ENCODE results near the gene HACE1. TPM values are rescaled to one million over a fixed set of nuclear protein-coding genes. Genes with fewer than 3 reads are reported as not detected.
A peak's percentile ranks its signal among the peaks of the same experiment; 100 is the strongest.

Gene HACE1
- total and polyA plus RNA-seq, 3 experiments from 2014 or later, result 8.3 to 10.6 (median 8.5) TPM

GRCh38 chr6:104700371-104701185 lies 159.1 kb downstream of the HACE1 start:
- Histone ChIP-seq H3K4me3 (ENCODE audit: low read length) (no peak overlapping the region), H3K27ac (ENCODE audit: low read depth, low read length) (no peak overlapping the region), H3K9me3 (ENCODE audit: low read length) (no peaks in the 10 kb centered on the region), H3K4me1 (ENCODE audit: insufficient read depth, low read length) (peaks cover 23% of the 10 kb centered on the region), H3K27me3 (ENCODE audit: insufficient read depth, low read length, poor library complexity, severe bottlenecking) (no peaks in the 10 kb centered on the region), H3K36me3 (ENCODE audit: insufficient read depth, low read length) (no peaks in the 10 kb centered on the region)
- CTCF ChIA-PET, result no interaction called here
- Mint-ChIP-seq H3K4me3 (no peak overlapping the region), H3K9me3 (no peaks in the 10 kb centered on the region), H3K36me3 (peaks cover 0 to 5% (median 0%) of the 10 kb centered on the region in 3 donors), H3K27me3 (peaks cover 0 to 2% of the 10 kb centered on the region in 2 donors), H3K27ac (peak overlapping the region in 1 of 8 donors; percentile 9), H3K4me1 (peaks cover 22 to 32% (median 27%) of the 10 kb centered on the region in 3 donors)
- POLR2A ChIA-PET, result no interaction called here
- DNase-seq, result no peak

DNA sequence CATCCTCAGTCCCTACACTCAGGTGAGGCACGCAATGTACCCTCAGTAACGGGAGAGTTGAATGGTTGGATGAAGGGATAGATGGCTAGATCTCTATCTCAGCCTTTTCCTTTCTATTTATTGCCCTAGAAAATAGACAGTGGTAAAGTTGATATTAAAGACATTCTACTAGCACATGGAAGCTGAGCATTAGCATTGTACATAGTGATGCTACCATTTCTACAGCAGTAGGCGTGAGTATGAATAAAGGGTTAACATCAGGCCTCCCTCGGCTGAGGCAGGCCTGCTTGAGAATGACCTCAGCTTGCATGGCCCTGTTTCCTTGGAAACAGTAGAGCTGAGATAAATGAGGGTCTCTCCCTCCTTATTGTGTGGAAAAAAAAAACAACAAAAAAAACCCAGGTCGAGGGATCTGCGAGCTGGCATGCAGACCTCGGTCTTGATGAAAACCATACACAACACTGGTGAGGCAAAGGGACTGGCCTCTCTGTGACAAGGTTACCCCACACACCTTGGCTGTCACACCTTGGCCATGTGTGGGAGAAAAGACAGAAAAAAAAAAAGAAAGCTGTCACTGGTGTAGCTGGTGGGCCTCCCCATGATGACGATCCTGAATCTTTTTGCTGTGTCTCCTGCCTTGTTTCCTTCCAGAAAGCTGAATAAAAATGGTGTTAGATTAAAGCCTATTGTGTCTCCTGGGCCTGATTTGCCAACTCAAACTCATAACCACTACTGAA lies 160.0 kb downstream of the HACE1 start:
- Histone ChIP-seq H3K9me3 (ENCODE audit: low read length) (no peaks in the 10 kb centered on the region), H3K4me1 (ENCODE audit: insufficient read depth, low read length) (peaks cover 16% of the 10 kb centered on the region), H3K4me3 (ENCODE audit: low read length) (no peak overlapping the region), H3K27ac (ENCODE audit: low read depth, low read length) (no peak overlapping the region), H3K36me3 (ENCODE audit: insufficient read depth, low read length) (no peaks in the 10 kb centered on the region), H3K27me3 (ENCODE audit: insufficient read depth, low read length, poor library complexity, severe bottlenecking) (no peaks in the 10 kb centered on the region)
- H3K27me3 Mint-ChIP-seq, result peaks cover 0 to 5% of the 10 kb centered on the region in 2 donors
- no peak for DNase-seq
- CTCF ChIA-PET, result no interaction called here
- no peak overlapping the region for H3K4me3 Mint-ChIP-seq
- no peak overlapping the region for H3K27ac Mint-ChIP-seq
- H3K36me3 Mint-ChIP-seq, result peaks cover 0 to 5% (median 0%) of the 10 kb centered on the region in 3 donors
- no peaks in the 10 kb centered on the region for H3K9me3 Mint-ChIP-seq
- POLR2A ChIA-PET, result no interaction called here
- peaks cover 14 to 24% (median 19%) of the 10 kb centered on the region in 3 donors for H3K4me1 Mint-ChIP-seq

- H3K9me3 Mint-ChIP-seq, result no peaks in the 10 kb centered on the region
- no peaks in the 10 kb centered on the region for H3K27me3 ChIP-seq (ENCODE audit: insufficient read depth, low read length, poor library complexity, severe bottlenecking)
These were observed 160.7 kb downstream of the HACE1 start for GRCh38 chr6:104698979-104699378.

GRCh38 chr6:104692008-104692407 lies 167.7 kb downstream of the HACE1 start:
- no peaks in the 10 kb centered on the region for H3K4me1 ChIP-seq (ENCODE audit: insufficient read depth, low read length)
- no peaks in the 10 kb centered on the region for H3K36me3 ChIP-seq (ENCODE audit: insufficient read depth, low read length)
- no peak overlapping the region for H3K4me3 Mint-ChIP-seq
- no peak overlapping the region for H3K27ac ChIP-seq (ENCODE audit: low read depth, low read length)
- no peaks in the 10 kb centered on the region for H3K9me3 ChIP-seq (ENCODE audit: low read length)
- ChIA-PET POLR2A (no interaction called here), CTCF (no interaction called here)
- no peak for DNase-seq
- H3K4me3 ChIP-seq (ENCODE audit: low read length), result no peak overlapping the region
- no peaks in the 10 kb centered on the region for H3K27me3 ChIP-seq (ENCODE audit: insufficient read depth, low read length, poor library complexity, severe bottlenecking)
- peaks cover 0 to 2% of the 10 kb centered on the region in 2 donors for H3K27me3 Mint-ChIP-seq
- no peaks in the 10 kb centered on the region for H3K9me3 Mint-ChIP-seq
- H3K4me1 Mint-ChIP-seq, result peaks cover 4 to 8% (median 5%) of the 10 kb centered on the region in 3 donors
- H3K36me3 Mint-ChIP-seq, result peaks cover 0 to 3% (median 0%) of the 10 kb centered on the region in 3 donors
- H3K27ac Mint-ChIP-seq, result peak overlapping the region in 1 of 8 donors; percentile 57

More at GRCh38 chr6:104698979-104699378, 160.7 kb downstream of the HACE1 start:
- H3K36me3 ChIP-seq (ENCODE audit: insufficient read depth, low read length), result no peaks in the 10 kb centered on the region
- Mint-ChIP-seq H3K27me3 (peaks cover 0 to 5% of the 10 kb centered on the region in 2 donors), H3K36me3 (peaks cover 0 to 5% (median 0%) of the 10 kb centered on the region in 3 donors), H3K4me3 (no peak overlapping the region), H3K27ac (no peak overlapping the region), H3K4me1 (peaks cover 6 to 18% (median 11%) of the 10 kb centered on the region in 3 donors)
- DNase-seq, result no peak
- ChIA-PET POLR2A (no interaction called here), CTCF (no interaction called here)
- H3K27ac ChIP-seq (ENCODE audit: low read depth, low read length), result no peak overlapping the region
- H3K4me3 ChIP-seq (ENCODE audit: low read length), result no peak overlapping the region
- no peaks in the 10 kb centered on the region for H3K9me3 ChIP-seq (ENCODE audit: low read length)
- H3K4me1 ChIP-seq (ENCODE audit: insufficient read depth, low read length), result peaks cover 8% of the 10 kb centered on the region

DNA sequence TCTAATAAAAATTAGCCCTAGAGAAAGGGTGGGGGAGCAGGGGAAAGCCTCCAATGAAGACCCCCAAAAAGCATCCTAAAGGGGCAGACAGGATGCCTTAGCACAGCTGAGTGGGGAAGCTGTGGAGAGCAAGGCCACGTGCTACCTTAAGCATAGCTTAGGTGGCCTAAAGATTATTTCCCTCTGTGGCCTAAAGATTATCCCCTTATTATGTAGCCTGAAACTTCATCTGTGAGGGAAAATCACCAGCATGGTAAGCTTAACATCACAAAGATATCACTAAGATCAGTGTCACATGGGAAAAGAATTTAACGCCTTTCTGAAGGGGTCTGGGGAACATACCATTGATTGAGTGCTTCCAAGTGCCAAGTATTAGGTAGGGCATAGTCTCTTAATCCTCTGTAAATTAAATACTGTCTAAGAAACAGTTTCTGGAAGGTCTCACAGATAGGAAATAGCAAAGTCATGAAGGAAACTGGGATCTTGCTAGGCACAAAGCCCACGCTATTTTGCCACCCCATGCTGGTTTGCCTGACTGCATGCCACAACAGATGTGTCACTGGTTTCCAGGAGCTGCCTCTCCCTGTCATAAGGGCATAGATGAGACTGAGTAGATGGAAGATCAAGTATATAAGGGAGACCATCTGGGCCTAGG lies 170.0 kb downstream of the HACE1 start:
- Mint-ChIP-seq H3K9me3 (no peaks in the 10 kb centered on the region), H3K36me3 (no peaks in the 10 kb centered on the region), H3K4me1 (peaks cover 4 to 8% (median 5%) of the 10 kb centered on the region in 3 donors), H3K4me3 (no peak overlapping the region), H3K27ac (peak overlapping the region in 1 of 8 donors; percentile 28), H3K27me3 (no peaks in the 10 kb centered on the region)
- Histone ChIP-seq H3K36me3 (ENCODE audit: insufficient read depth, low read length) (no peaks in the 10 kb centered on the region), H3K27ac (ENCODE audit: low read depth, low read length) (no peak overlapping the region), H3K27me3 (ENCODE audit: insufficient read depth, low read length, poor library complexity, severe bottlenecking) (no peaks in the 10 kb centered on the region), H3K4me3 (ENCODE audit: low read length) (no peak overlapping the region), H3K4me1 (ENCODE audit: insufficient read depth, low read length) (no peaks in the 10 kb centered on the region), H3K9me3 (ENCODE audit: low read length) (no peaks in the 10 kb centered on the region)
- DNase-seq, result no peak
- CTCF ChIA-PET, result no interaction called here
- POLR2A ChIA-PET, result no interaction called here

GRCh38 chr6:104688283-104688969 lies 171.3 kb downstream of the HACE1 start:
- H3K36me3 ChIP-seq (ENCODE audit: insufficient read depth, low read length), result no peaks in the 10 kb centered on the region
- no peak for DNase-seq
- H3K9me3 ChIP-seq (ENCODE audit: low read length), result no peaks in the 10 kb centered on the region
- H3K4me1 ChIP-seq (ENCODE audit: insufficient read depth, low read length), result peaks cover 6% of the 10 kb centered on the region
- ChIA-PET POLR2A (no interaction called here), CTCF (no interaction called here)
- Mint-ChIP-seq H3K4me3 (no peak overlapping the region), H3K4me1 (peaks cover 8 to 10% (median 9%) of the 10 kb centered on the region in 3 donors), H3K36me3 (no peaks in the 10 kb centered on the region), H3K27me3 (no peaks in the 10 kb centered on the region), H3K9me3 (no peaks in the 10 kb centered on the region), H3K27ac (peak overlapping the region in 3 of 8 donors; percentile 0 to 39 (median 6))
- no peak overlapping the region for H3K27ac ChIP-seq (ENCODE audit: low read depth, low read length)
- no peaks in the 10 kb centered on the region for H3K27me3 ChIP-seq (ENCODE audit: insufficient read depth, low read length, poor library complexity, severe bottlenecking)
- no peak overlapping the region for H3K4me3 ChIP-seq (ENCODE audit: low read length)

DNA sequence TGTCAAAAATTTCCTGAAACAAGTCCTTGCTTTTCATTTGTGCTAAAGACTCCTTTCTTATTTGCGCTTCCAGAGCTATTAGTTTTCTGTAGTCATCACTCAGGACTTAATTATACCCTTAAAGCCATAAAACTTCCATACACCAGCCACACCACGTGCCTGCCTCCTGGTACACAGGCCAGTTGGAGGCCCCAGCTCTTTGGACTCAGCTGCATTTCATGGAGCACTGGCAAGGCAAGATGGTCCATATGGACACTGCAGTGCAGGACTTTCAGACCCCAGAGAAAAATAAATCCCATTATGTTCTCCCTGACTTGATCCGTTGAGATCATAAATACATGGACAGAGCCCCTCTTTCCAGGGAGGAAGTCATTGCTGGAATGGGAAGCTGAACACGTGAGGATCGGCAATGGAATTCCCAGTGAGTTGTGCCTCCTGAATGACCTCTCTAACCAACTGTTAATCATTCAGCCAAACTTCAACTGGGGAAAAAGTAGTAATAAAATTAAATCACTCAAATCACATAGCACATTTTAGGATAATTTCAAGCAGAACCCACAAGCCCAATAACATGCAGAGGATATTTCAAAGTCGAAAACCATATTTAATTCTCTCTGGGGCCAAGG lies 173.1 kb downstream of the HACE1 start:
- no peaks in the 10 kb centered on the region for H3K27me3 Mint-ChIP-seq
- POLR2A ChIA-PET, result no interaction called here
- H3K4me3 Mint-ChIP-seq, result no peak overlapping the region
- CTCF ChIA-PET, result no interaction called here
- Histone ChIP-seq H3K4me3 (ENCODE audit: low read length) (no peak overlapping the region), H3K4me1 (ENCODE audit: insufficient read depth, low read length) (peaks cover 10% of the 10 kb centered on the region), H3K9me3 (ENCODE audit: low read length) (no peaks in the 10 kb centered on the region), H3K27me3 (ENCODE audit: insufficient read depth, low read length, poor library complexity, severe bottlenecking) (no peaks in the 10 kb centered on the region), H3K36me3 (ENCODE audit: insufficient read depth, low read length) (no peaks in the 10 kb centered on the region), H3K27ac (ENCODE audit: low read depth, low read length) (no peak overlapping the region)
- no peaks in the 10 kb centered on the region for H3K9me3 Mint-ChIP-seq
- H3K27ac Mint-ChIP-seq, result peak overlapping the region in 1 of 8 donors; percentile 30
- DNase-seq, result no peak
- H3K4me1 Mint-ChIP-seq, result peaks cover 11 to 16% (median 15%) of the 10 kb centered on the region in 3 donors
- no peaks in the 10 kb centered on the region for H3K36me3 Mint-ChIP-seq

Measured in CD8-positive, alpha-beta memory T cell (primary cell).